HG02642 (cell line): ENCODE measurements around the gene NKX1-1.

Source experiments
- ATAC-seq: cut with Tn5 transposase; IDR thresholded peaks from one replicate; pipeline ENCODE4 v1.9.1; 2021; ENCODE audit warnings: mild to moderate bottlenecking; ENCODE audit not compliant: unreplicated experiment, poor library complexity

Gene NKX1-1

GRCh38 chr4:1364217-1364616 is 42.0 kb downstream of the NKX1-1 start:
- ATAC-seq = no peak

GRCh38 chr4:1363513-1363912 is 42.7 kb downstream of the NKX1-1 start:
- no peak for ATAC-seq

- no peak for ATAC-seq
Observed at GRCh38 chr4:1362521-1362920, 43.7 kb downstream of the NKX1-1 start.

- no peak for ATAC-seq
Observed at GRCh38 chr4:1362046-1362445, 44.2 kb downstream of the NKX1-1 start.

- ATAC-seq = no peak
Observed at GRCh38 chr4:1361431-1361830, 44.8 kb downstream of the NKX1-1 start.

GRCh38 chr4:1360423-1361283 is 45.6 kb downstream of the NKX1-1 start:
- ATAC-seq = no peak

GRCh38 chr4:1359976-1360375 is 46.3 kb downstream of the NKX1-1 start:
- ATAC-seq = no peak

GRCh38 chr4:1359144-1359501 is 47.1 kb downstream of the NKX1-1 start:
- ATAC-seq = no peak

- no peak for ATAC-seq
Observed at GRCh38 chr4:1358421-1359143, 47.7 kb downstream of the NKX1-1 start.

GRCh38 chr4:1357356-1358248 is 48.6 kb downstream of the NKX1-1 start:
- no peak for ATAC-seq

- ATAC-seq = no peak
Observed at GRCh38 chr4:1356181-1356998, 49.9 kb downstream of the NKX1-1 start.

GRCh38 chr4:1355378-1355777 is 50.9 kb downstream of the NKX1-1 start:
- ATAC-seq = no peak

GRCh38 chr4:1354983-1355275 is 51.3 kb downstream of the NKX1-1 start:
- no peak for ATAC-seq

GRCh38 chr4:1354136-1354982 is 51.9 kb downstream of the NKX1-1 start:
- no peak for ATAC-seq

GRCh38 chr4:1353186-1354055 is 52.8 kb downstream of the NKX1-1 start:
- no peak for ATAC-seq
